PC-3 (cell line): Measurements from ENCODE around the gene FOXP1.

Source experiments
- CTCF ChIP-seq: fragments of 300-600 bp; sonication (generic); conservative IDR thresholded peaks from 2 replicates; pipeline ENCODE4 v1.5.1; 2017; ENCODE audit warnings: antibody characterized with exemption, low read depth, mild to moderate bottlenecking, low read length
- EZH2 ChIP-seq: fragments of 300-600 bp; sonication (generic); IDR thresholded peaks from one replicate; pipeline ENCODE4 v1.6.1; 2017; ENCODE audit warnings: antibody characterized with exemption, mild to moderate bottlenecking, low read length; ENCODE audit not compliant: unreplicated experiment
- EZH2phosphoT487 ChIP-seq: fragments of 300-600 bp; sonication (generic); IDR thresholded peaks from 2 replicates; pipeline ENCODE4 v1.6.1; 2018; ENCODE audit warnings: mild to moderate bottlenecking, antibody characterized with exemption, low read length, borderline replicate concordance

- TF ChIP-seq CTCF (no peak), EZH2 (no peak), EZH2phosphoT487 (no peak)
Measured at GRCh38 chr3:71579326-71579934, 4.1 kb downstream of the FOXP1 start.
